Cardiac muscle cell (in vitro differentiated cells and primary cell): Measurements from ENCODE around the gene CLDN22. TPM values are rescaled to one million over a fixed set of nuclear protein-coding genes. Genes with fewer than 3 reads are reported as not detected.

Source experiments
- DNase-seq, 2 donors: peaks; one replicate each; pipeline versions ENCODE4 v3.0.0 to v3.0.0-alpha.2; 2010 to 2017; ENCODE audit warnings: low read depth in 1 of 2, low spot score in 1 of 2
- H3K27ac ChIP-seq: fragments of 200-600 bp; sonication (generic); 2 replicates; pipeline ENCODE4 v1.5.1; 2016
- H3K27me3 ChIP-seq: fragments of 200-600 bp; sonication (generic); 2 replicates; pipeline ENCODE4 v1.6.0; 2016; ENCODE audit warnings: control low read depth
- H3K36me3 ChIP-seq: fragments of 200-600 bp; sonication (generic); 2 replicates; pipeline ENCODE4 v1.5.1; 2016; ENCODE audit warnings: control low read depth
- H3K4me1 ChIP-seq: fragments of 200-600 bp; sonication (generic); 2 replicates; pipeline ENCODE4 v1.8.1; 2017; ENCODE audit warnings: low read depth, mild to moderate bottlenecking, mixed run types
- H3K4me3 ChIP-seq: fragments of 200-600 bp; sonication (generic); 2 replicates; pipeline ENCODE4 v1.5.1; 2016; ENCODE audit warnings: mild to moderate bottlenecking
- H3K9me3 ChIP-seq: fragments of 200-600 bp; sonication (generic); 2 replicates; pipeline ENCODE4 v1.5.1; 2017; ENCODE audit warnings: low read depth, mild to moderate bottlenecking, control low read depth
- polyA plus RNA-seq: library from polyadenylated mRNA; unstranded; fragments of >200 nt; fragmentation: Nextera tagmentation; extraction: Ambion mirVana; gene quantifications from 2 replicates; pipeline ENCODE4 v1.2.1, GENCODE V29; 2016
- total RNA-seq: library from RNA; depleted of rRNA; stranded (reverse); fragments of >200 nt; gene quantifications from 2 replicates; pipeline ENCODE4 v1.2.3, GENCODE V29; 2016
- TF ChIP-seq, protein P1 (sequence below): IDR thresholded peaks from 2 replicates; pipeline ENCODE4 v1.5.1; 2012; ENCODE audit warnings: low read depth, mild to moderate bottlenecking, low read length

Gene CLDN22
- total and polyA plus RNA-seq, 2 experiments from 2014 or later = not detected

DNA sequence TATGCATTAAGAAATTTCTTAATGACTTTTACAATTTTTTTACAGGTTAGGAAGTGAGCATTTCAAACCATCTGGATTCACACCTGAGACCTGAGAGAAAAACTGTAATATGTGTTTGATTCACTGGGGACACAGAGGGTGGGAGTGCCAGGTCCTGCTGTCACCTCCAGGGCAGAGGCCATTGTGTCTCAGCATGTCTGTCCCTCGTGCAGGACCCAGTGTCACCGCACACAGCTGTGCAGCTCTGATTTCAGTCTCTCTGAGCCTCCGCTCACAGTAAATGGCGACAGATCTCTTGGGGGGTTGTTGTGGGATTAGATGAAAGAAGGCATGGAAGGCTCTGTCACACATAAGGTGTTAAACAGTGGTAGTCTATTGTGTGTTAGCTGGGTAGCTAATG is 25.2 kb upstream of the CLDN22 start:
- TF ChIP-seq, protein P1, sequence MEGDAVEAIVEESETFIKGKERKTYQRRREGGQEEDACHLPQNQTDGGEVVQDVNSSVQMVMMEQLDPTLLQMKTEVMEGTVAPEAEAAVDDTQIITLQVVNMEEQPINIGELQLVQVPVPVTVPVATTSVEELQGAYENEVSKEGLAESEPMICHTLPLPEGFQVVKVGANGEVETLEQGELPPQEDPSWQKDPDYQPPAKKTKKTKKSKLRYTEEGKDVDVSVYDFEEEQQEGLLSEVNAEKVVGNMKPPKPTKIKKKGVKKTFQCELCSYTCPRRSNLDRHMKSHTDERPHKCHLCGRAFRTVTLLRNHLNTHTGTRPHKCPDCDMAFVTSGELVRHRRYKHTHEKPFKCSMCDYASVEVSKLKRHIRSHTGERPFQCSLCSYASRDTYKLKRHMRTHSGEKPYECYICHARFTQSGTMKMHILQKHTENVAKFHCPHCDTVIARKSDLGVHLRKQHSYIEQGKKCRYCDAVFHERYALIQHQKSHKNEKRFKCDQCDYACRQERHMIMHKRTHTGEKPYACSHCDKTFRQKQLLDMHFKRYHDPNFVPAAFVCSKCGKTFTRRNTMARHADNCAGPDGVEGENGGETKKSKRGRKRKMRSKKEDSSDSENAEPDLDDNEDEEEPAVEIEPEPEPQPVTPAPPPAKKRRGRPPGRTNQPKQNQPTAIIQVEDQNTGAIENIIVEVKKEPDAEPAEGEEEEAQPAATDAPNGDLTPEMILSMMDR = no peak
- Histone ChIP-seq H3K4me1 (no peaks in the 10 kb centered on the region), H3K27ac (no peak overlapping the region), H3K36me3 (no peaks in the 10 kb centered on the region), H3K27me3 (no peaks in the 10 kb centered on the region), H3K9me3 (no peaks in the 10 kb centered on the region), H3K4me3 (no peak overlapping the region)
- no peak for DNase-seq

DNA sequence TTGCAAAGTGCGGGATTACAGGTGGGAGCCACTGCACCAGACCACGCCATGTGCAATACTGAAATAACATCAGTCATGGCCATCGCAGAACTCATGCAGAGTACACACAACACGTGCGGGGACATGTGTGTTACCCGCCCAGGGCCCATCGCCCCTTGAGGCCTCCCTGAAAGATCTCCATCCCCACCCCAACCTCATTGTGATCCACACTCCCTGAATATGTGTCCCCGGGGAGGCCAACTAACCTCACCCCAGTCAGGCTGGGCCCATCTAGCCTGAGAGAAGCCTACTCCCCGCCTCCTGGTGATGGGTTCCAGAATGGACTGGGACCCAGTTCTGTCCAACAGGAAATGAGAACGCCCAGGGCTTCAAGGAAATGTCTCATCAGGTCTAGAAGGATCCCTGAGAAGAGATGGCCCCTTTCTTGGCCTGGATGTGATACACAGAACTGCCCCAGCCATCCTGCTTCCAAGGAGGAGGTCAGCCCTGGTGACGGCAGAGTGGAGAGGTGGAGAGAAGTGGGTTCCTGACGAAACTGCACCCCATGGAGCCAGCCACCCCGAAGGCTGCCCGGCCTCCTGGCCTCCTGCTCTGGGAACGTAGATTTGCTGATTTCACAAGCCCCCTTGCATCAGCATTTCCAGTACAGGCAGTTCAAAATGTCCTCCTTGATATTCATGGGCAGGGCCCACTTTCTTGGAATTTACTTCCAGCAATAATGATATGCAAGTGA is 24.6 kb upstream of the CLDN22 start:
- H3K36me3 ChIP-seq = no peaks in the 10 kb centered on the region
- DNase-seq = no peak
- TF ChIP-seq, protein P1 = no peak
- H3K9me3 ChIP-seq = no peaks in the 10 kb centered on the region
- H3K4me1 ChIP-seq = no peaks in the 10 kb centered on the region
- H3K27me3 ChIP-seq = no peaks in the 10 kb centered on the region
- no peak overlapping the region for H3K27ac ChIP-seq
- H3K4me3 ChIP-seq = no peak overlapping the region

DNA sequence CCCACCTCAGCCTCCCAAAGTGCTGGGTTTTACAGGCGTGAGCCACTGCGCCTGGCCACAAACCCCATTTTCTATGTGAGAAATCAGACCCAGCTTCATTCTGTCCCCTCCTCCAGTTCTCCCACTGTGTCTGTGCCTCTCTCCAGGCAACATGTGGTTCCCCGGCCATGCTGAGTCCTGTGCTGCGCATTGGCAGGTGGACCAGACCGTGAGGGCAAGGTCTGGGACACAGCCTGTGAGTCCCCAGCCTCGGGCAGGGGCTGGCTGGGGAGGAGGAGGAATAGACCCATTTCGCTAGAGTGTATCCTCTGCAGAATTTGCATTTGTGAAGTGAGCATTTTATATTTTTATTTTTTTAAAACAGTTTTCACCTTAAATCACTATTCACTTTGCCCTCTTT is 23.7 kb upstream of the CLDN22 start:
- TF ChIP-seq, protein P1 = no peak
- H3K4me3 ChIP-seq = no peak overlapping the region
- H3K9me3 ChIP-seq = no peaks in the 10 kb centered on the region
- H3K4me1 ChIP-seq = no peaks in the 10 kb centered on the region
- H3K27me3 ChIP-seq = no peaks in the 10 kb centered on the region
- no peak for DNase-seq
- no peaks in the 10 kb centered on the region for H3K36me3 ChIP-seq
- H3K27ac ChIP-seq = no peak overlapping the region

DNA sequence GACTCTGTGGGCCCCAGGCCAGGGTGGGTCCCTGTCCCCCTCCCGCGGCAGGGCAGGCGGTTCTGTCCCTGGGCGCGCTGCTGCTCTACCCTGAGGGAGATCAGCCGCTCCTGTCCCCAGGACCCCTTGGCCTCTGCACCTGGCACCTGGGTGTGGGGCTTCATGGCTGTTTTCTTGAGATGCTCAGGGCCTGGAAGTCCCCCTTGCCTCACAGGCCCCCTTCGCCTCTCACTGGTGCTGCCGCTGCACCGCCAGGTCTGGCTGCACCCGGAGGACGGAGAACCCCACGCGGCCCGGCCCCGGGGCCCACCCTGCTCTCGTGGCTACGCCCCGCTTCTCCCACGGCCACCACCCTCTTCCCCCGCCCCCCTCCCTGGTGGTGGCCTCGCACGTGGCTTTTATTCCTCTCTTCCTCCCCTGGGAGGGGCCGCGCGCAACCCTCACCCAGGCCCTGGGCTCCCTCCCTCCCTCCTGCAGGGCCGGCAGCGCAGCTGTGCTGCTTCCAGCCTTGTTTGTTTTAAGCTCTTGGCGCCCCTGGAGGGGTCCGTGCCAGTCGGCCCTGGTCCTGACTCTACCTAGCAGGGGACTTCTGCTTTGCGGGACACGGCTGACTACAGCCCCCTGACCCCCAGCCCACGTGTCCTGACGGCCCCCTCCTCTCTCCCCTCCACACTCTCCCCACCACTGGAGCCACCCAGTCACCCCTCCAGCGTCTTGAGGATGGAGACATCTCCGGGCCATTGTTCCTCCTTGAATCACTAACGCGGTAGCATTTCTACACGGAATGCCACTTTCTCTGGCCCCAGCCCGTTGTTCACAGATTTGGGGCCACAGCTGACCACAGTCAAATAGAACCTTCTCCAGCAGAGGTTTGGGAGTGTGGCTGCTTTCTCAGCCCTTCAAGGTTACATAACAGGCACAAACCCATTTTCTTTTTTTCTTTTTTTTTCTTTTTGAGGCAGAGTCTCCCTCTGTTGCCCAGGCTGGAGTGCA is 22.8 kb upstream of the CLDN22 start:
- no peaks in the 10 kb centered on the region for H3K36me3 ChIP-seq
- H3K4me3 ChIP-seq = no peak overlapping the region
- no peaks in the 10 kb centered on the region for H3K9me3 ChIP-seq
- no peaks in the 10 kb centered on the region for H3K27me3 ChIP-seq
- no peaks in the 10 kb centered on the region for H3K4me1 ChIP-seq
- peak in 1 of 2 donors; percentile 46 for DNase-seq
- TF ChIP-seq, protein P1 = no peak
- H3K27ac ChIP-seq = no peak overlapping the region

DNA sequence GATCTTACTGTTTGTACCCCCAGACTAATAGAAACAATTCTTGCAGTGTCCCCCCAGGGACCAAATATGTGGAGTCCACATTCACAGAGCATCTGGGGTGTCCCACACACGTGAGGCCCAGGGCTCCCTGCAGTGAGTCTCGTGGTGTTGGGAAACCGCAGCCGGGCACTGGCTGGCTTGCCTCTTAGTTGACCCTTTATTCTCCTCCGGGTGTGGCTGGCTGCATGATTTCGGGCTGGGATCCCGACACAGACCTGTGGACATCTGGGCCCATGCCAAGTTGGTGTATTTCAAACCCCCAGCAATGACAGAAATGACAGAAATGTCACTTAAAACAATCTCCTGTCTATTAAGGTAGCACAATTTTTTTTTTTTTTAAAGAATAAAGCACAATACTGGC is 17.8 kb upstream of the CLDN22 start:
- TF ChIP-seq, protein P1 = no peak
- H3K36me3 ChIP-seq = no peaks in the 10 kb centered on the region
- no peaks in the 10 kb centered on the region for H3K4me1 ChIP-seq
- no peak for DNase-seq
- no peak overlapping the region for H3K27ac ChIP-seq
- H3K9me3 ChIP-seq = no peaks in the 10 kb centered on the region
- no peaks in the 10 kb centered on the region for H3K27me3 ChIP-seq
- H3K4me3 ChIP-seq = no peak overlapping the region
